Activated gamma-delta T cell treated with anti-CD3 and anti-CD28 coated beads, Interleukin-2, amount 50 U/mL, for 16 hours (primary cell): ENCODE data around the gene TEX47.

ENCODE experiments used
- DNase-seq: peaks from one replicate; pipeline ENCODE4 v3.0.0-alpha.2; 2020; ENCODE audit warnings: low read depth

Gene TEX47

GRCh38 chr7:88746126-88746525 lies 49.4 kb downstream of the TEX47 start:
- DNase-seq: no peak
